Measurements from ENCODE around the gene PARP3.
A peak's percentile ranks its signal among the peaks of the same experiment; 100 is the strongest.

GRCh38 chr3:51941798-51942602 lies at the start of gene PARP3, which contains the start of gene RRP9:
- peak; percentile 93 for TF ChIP-seq CTCF (IDR thresholded peaks at IDR 0.05; ENCODE audit: insufficient read depth, low read depth, low read length)
- TF ChIP-seq EZH2 (IDR thresholded peaks at IDR 0.05; ENCODE audit: insufficient read depth, low read length): no peak

Data from astrocyte (in vitro differentiated cells and primary cell).